ENCODE measurements around the gene GHRL.

- TF ChIP-seq EP300 (IDR thresholded peaks at IDR 0.05), result no peak
- TF ChIP-seq, protein P1, sequence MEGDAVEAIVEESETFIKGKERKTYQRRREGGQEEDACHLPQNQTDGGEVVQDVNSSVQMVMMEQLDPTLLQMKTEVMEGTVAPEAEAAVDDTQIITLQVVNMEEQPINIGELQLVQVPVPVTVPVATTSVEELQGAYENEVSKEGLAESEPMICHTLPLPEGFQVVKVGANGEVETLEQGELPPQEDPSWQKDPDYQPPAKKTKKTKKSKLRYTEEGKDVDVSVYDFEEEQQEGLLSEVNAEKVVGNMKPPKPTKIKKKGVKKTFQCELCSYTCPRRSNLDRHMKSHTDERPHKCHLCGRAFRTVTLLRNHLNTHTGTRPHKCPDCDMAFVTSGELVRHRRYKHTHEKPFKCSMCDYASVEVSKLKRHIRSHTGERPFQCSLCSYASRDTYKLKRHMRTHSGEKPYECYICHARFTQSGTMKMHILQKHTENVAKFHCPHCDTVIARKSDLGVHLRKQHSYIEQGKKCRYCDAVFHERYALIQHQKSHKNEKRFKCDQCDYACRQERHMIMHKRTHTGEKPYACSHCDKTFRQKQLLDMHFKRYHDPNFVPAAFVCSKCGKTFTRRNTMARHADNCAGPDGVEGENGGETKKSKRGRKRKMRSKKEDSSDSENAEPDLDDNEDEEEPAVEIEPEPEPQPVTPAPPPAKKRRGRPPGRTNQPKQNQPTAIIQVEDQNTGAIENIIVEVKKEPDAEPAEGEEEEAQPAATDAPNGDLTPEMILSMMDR (IDR thresholded peaks at IDR 0.05), result no peak
- no peak for TF ChIP-seq POLR2A (IDR thresholded peaks at IDR 0.05)
Observed at GRCh38 chr3:10259798-10260197, 32.9 kb downstream of the GHRL start.

Data from upper lobe of left lung (tissue), 4 donors.